Measurements from ENCODE around the gene SAMD9.
"Not testable (repeated sequence)": the region's sequence is repeated elsewhere in the genome, so short reads cannot be mapped to it uniquely, and the experiment has no call there.

DNA sequence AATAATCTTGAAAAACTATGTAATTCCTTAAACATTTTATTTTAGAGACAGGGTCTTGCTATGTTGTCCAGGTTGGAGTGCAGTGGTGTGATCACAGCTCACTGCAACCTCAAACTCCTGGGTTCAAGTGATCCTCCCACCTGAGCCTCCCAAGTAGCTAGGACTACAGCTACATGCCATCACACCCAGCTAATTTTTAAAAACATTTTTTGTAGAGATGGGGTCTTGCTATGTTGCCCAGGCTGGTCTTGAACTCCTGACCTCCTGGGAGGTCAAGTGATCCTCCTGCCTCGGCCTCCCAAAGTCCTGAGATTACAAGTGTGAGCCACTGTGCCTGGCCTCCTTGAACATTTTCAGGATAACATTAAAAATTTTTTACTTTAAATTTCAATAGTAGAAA is 61.2 kb downstream of the SAMD9 start:
- TF ChIP-seq, protein P1, sequence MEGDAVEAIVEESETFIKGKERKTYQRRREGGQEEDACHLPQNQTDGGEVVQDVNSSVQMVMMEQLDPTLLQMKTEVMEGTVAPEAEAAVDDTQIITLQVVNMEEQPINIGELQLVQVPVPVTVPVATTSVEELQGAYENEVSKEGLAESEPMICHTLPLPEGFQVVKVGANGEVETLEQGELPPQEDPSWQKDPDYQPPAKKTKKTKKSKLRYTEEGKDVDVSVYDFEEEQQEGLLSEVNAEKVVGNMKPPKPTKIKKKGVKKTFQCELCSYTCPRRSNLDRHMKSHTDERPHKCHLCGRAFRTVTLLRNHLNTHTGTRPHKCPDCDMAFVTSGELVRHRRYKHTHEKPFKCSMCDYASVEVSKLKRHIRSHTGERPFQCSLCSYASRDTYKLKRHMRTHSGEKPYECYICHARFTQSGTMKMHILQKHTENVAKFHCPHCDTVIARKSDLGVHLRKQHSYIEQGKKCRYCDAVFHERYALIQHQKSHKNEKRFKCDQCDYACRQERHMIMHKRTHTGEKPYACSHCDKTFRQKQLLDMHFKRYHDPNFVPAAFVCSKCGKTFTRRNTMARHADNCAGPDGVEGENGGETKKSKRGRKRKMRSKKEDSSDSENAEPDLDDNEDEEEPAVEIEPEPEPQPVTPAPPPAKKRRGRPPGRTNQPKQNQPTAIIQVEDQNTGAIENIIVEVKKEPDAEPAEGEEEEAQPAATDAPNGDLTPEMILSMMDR (conservative IDR thresholded peaks at IDR 0.05 in 1 of 2, IDR thresholded peaks at IDR 0.05 in 1 of 2; ENCODE audit: low read depth in 1 of 2, low read length in 2 of 2): not testable (repeated sequence)
- TF ChIP-seq EZH2 (IDR thresholded peaks at IDR 0.05; ENCODE audit: low read length, missing control alignments): not testable (repeated sequence)
